BE2C (cell line): ENCODE data around the gene GSG1L.
A peak's percentile ranks its signal among the peaks of the same experiment; 100 is the strongest.

Experiments used
- DNase-seq: peaks from one replicate; pipeline ENCODE4 v3.0.0-alpha.2; 2020
- H3K27me3 ChIP-seq: fragments of 250-450 bp; sonication (Bioruptor Pico); 2 replicates; pipeline ENCODE4 v1.5.1; 2020; ENCODE audit warnings: mild to moderate bottlenecking
- H3K36me3 ChIP-seq: fragments of 250-450 bp; sonication (Bioruptor Pico); 2 replicates; pipeline ENCODE4 v1.5.1; 2020; ENCODE audit warnings: mild to moderate bottlenecking
- H3K4me1 ChIP-seq: fragments of 250-450 bp; sonication (Bioruptor Pico); 2 replicates; pipeline ENCODE4 v1.5.1; 2020
- H3K4me3 ChIP-seq: 2 replicates; pipeline ENCODE4 v1.5.1; 2011; ENCODE audit warnings: low read depth, low read length
- H3K9me3 ChIP-seq: fragments of 250-450 bp; sonication (Bioruptor Pico); 2 replicates; pipeline ENCODE4 v1.5.1; 2020
- TF ChIP-seq, protein P1 (sequence below): IDR thresholded peaks from 2 replicates; pipeline ENCODE4 v1.5.1; 2012; ENCODE audit warnings: mild to moderate bottlenecking, low read depth, low read length

GSG1L gene

DNA sequence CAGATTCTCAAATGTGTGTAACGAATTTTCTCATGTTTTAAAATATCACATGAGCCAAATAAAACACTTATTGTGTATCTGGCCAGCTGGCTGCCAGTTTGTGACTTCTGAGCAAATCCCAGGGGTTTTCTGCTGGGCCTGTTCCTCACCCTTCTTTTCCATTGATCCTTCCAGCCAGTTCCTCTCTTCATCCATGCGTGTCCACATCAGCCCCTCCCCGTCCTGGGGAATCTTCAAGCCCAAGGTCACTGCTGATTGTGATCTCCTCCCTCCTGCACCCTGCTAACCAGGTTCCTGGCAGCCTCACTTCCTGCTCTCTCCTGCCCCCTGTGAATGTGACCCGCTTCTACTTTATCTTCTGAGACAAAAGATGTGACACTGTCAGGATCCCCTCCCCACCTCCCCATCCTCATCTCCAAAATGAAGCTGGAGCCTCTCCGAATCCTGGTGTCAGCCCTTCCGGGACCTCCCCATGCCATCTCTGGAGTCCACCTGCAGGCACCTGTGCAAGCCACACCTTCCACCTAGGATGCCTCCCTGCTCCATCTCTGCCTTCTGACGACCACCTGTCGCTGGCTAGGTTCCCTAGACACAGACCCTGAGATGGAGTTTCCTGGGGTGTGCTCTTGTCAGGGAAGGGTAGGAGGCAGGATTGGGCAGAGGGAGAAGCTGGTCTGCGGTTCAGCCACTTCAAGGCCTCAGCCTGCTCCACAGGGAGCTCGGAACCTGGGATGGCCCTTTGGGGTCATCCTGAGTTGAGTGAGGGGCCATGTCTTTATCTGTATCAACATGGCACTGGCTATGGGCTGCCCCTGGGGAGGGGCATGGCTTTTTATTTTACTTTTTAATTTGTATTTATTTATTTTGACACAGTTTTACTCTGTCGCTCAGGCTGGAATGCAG is 308.5 kb downstream of the GSG1L start:
- Histone ChIP-seq H3K4me3 (no peak overlapping the region), H3K27me3 (no peaks in the 10 kb centered on the region), H3K4me1 (peaks cover 5% of the 10 kb centered on the region; the same call in 1 of the 2 replicates), H3K9me3 (no peaks in the 10 kb centered on the region), H3K36me3 (no peaks in the 10 kb centered on the region)
- TF ChIP-seq, protein P1, sequence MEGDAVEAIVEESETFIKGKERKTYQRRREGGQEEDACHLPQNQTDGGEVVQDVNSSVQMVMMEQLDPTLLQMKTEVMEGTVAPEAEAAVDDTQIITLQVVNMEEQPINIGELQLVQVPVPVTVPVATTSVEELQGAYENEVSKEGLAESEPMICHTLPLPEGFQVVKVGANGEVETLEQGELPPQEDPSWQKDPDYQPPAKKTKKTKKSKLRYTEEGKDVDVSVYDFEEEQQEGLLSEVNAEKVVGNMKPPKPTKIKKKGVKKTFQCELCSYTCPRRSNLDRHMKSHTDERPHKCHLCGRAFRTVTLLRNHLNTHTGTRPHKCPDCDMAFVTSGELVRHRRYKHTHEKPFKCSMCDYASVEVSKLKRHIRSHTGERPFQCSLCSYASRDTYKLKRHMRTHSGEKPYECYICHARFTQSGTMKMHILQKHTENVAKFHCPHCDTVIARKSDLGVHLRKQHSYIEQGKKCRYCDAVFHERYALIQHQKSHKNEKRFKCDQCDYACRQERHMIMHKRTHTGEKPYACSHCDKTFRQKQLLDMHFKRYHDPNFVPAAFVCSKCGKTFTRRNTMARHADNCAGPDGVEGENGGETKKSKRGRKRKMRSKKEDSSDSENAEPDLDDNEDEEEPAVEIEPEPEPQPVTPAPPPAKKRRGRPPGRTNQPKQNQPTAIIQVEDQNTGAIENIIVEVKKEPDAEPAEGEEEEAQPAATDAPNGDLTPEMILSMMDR: 0 out of 2 replicates have a peak, but pooled peaks have one; percentile 9
- no peak for DNase-seq

DNA sequence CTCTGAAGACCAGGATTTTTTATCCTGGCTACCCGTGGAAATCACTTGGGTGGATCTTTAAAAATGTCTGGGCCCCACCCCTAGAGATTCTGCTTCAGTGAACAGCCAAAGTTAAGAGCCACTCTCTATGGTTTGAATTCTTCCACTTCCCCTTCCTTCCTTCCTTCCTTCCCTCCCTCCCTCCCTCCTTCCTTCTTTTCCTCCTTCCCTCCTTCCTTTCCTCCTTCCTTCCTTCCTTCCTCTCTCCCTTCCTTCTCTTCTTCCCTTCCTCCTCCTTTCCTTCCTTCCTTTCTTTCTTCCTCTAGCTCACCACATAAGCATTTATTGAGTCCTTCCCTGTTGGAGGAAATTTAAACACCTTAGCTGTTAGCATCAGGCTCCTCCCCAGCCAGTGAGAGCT is 310.0 kb downstream of the GSG1L start:
- Histone ChIP-seq H3K36me3 (no peaks in the 10 kb centered on the region), H3K9me3 (no peaks in the 10 kb centered on the region), H3K4me1 (peaks cover 10% of the 10 kb centered on the region), H3K4me3 (no peak overlapping the region), H3K27me3 (no peaks in the 10 kb centered on the region)
- TF ChIP-seq, protein P1: no peak
- DNase-seq: no peak

DNA sequence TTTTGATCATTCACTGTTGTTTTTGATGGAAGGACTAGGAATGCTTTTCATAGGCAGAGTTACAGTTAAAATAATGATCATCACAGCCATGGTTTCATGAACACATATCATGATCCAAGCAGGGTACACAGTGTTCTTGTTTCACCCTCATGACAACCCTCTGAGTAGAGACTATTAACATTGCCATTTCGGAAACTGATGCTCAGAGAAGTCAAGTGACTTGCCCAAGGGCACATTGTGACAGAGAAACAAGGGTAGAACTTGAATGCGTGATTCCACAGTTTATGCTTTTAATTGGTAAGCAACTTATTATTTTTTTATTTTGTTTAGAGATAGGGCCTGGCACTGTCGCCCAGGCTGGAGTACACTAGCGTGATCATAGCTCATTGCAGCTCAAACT is 311.3 kb downstream of the GSG1L start:
- H3K27me3 ChIP-seq: no peaks in the 10 kb centered on the region
- no peak overlapping the region for H3K4me3 ChIP-seq
- no peaks in the 10 kb centered on the region for H3K9me3 ChIP-seq
- TF ChIP-seq, protein P1: no peak
- DNase-seq: no peak
- peaks cover 10% of the 10 kb centered on the region for H3K4me1 ChIP-seq
- H3K36me3 ChIP-seq: no peaks in the 10 kb centered on the region

DNA sequence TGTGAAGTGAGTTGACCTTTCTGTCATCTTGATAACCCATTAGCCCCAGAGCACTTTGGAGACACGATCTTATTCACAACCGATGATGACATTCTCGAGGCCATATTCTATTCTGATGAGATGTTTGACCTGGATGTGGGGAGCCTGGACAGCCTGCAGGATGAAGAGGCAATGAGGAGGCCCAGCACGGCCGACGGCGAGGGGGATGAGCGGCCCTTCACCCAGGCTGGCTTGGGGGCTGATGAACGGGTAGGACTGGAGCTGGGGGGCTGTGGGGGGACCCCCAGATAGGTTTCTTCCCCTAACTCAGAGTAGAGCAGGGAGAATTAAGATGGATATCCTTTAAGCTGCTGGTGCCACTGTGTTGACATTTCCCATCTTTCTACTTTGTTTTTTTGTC is 311.8 kb downstream of the GSG1L start:
- H3K36me3 ChIP-seq: no peaks in the 10 kb centered on the region
- H3K4me3 ChIP-seq: no peak overlapping the region
- H3K4me1 ChIP-seq: peaks cover 10% of the 10 kb centered on the region
- TF ChIP-seq, protein P1: no peak
- H3K9me3 ChIP-seq: no peaks in the 10 kb centered on the region
- no peak for DNase-seq
- no peaks in the 10 kb centered on the region for H3K27me3 ChIP-seq

DNA sequence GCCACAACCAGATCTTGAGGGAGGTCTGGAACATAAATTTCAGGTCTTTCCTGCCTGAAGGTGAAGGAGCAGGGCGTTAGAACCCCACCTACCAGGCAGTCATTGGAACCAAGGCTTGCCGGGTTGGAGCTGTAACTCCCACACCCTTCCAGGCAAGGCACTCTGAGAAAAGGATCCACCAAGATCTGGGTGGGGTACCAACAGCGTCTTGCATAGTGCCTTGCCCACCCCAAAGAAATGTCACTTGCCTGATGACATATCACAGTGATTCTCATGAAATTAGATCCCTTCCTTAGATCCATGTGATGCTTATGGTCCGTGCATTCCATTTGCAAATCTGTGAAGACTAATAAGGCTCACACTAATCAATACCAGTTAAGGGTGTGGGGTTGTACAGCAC is 312.3 kb downstream of the GSG1L start:
- TF ChIP-seq, protein P1: no peak
- peaks cover 10% of the 10 kb centered on the region for H3K4me1 ChIP-seq
- no peaks in the 10 kb centered on the region for H3K27me3 ChIP-seq
- H3K9me3 ChIP-seq: no peaks in the 10 kb centered on the region
- H3K4me3 ChIP-seq: no peak overlapping the region
- H3K36me3 ChIP-seq: no peaks in the 10 kb centered on the region
- no peak for DNase-seq

DNA sequence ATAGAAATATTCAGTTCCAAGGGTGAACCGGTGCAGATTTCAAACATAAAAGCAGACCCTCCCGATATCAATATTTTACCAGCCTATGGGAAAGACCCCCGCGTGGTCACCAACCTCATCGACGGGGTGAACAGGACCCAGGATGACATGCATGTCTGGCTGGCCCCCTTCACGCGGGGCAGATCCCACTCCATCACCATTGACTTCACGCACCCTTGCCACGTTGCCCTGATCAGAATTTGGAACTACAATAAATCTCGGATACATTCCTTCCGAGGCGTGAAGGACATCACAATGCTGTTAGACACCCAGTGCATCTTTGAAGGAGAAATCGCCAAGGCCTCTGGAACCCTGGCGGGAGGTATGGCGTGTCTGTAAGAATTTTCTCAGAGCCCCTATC is 313.6 kb downstream of the GSG1L start:
- H3K36me3 ChIP-seq: no peaks in the 10 kb centered on the region
- peaks cover 8% of the 10 kb centered on the region for H3K4me1 ChIP-seq
- no peaks in the 10 kb centered on the region for H3K9me3 ChIP-seq
- TF ChIP-seq, protein P1: no peak
- H3K27me3 ChIP-seq: no peaks in the 10 kb centered on the region
- no peak for DNase-seq
- H3K4me3 ChIP-seq: no peak overlapping the region
